Mesothelial cell of epicardium (in vitro differentiated cells): Measurements from ENCODE around the gene IL16. TPM values are rescaled to one million over a fixed set of nuclear protein-coding genes. Genes with fewer than 3 reads are reported as not detected.

Experiments
- DNase-seq, 2 experiments: peaks; one replicate each; pipeline ENCODE4 v3.0.0; 2021; ENCODE audit warnings: low spot score in 2 of 2; ENCODE audit not compliant: unreplicated experiment in 2 of 2
- H3K27ac Mint-ChIP-seq: 2 replicates; pipeline ENCODE4 v1.8.0; 2021; ENCODE audit warnings: mixed read lengths
- H3K27me3 Mint-ChIP-seq: 2 replicates; pipeline ENCODE4 v1.8.0; 2021; ENCODE audit warnings: low read depth, mixed read lengths
- H3K36me3 Mint-ChIP-seq: 2 replicates; pipeline ENCODE4 v1.8.0; 2021; ENCODE audit warnings: mixed read lengths
- H3K4me1 Mint-ChIP-seq: 2 replicates; pipeline ENCODE4 v1.8.0; 2021; ENCODE audit warnings: mixed read lengths
- H3K4me3 Mint-ChIP-seq: 2 replicates; pipeline ENCODE4 v1.8.0; 2021; ENCODE audit warnings: mild to moderate bottlenecking, moderate library complexity, mixed read lengths
- H3K9me3 Mint-ChIP-seq: 2 replicates; pipeline ENCODE4 v1.8.0; 2021; ENCODE audit warnings: mixed read lengths
- CTCF ChIP-seq: fragments of 200-600 bp; sonication (generic); IDR thresholded peaks from one replicate; pipeline ENCODE4 v1.5.0; 2021; ENCODE audit warnings: antibody characterized with exemption; ENCODE audit not compliant: unreplicated experiment
- total RNA-seq: library from RNA; stranded (reverse); gene quantifications from 3 replicates; pipeline ENCODE4 v1.2.1, GENCODE V29; 2021

Gene IL16
- total RNA-seq, 1 donor from 2014 or later: 0.27 TPM

GRCh38 chr15:81211376-81211775 lies 14.7 kb downstream of the IL16 start:
- no peak for TF ChIP-seq CTCF

DNA sequence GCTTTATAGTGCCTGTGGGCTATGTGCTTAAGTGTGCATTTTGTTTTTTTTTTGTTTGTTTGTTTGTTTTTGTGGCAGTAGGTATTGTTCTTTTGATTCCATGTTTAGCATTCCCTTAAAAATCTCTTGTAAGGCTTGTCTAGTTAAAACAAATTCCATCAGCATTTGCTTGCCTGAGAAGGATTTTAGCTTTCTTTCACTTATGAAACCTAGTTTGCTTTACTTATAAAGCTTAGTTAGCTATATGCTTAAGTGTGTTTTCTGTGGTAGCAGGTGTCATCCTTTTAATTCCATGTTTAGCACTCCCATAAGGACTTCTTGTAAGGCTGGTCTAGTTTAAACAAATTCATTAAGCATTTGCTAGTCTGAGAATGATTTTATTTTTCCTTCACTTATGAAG lies 17.3 kb downstream of the IL16 start:
- H3K36me3 Mint-ChIP-seq: no peaks in the 10 kb centered on the region
- no peak overlapping the region for H3K4me3 Mint-ChIP-seq
- no peak for DNase-seq
- H3K9me3 Mint-ChIP-seq: peaks cover 38% of the 10 kb centered on the region
- no peak overlapping the region for H3K27ac Mint-ChIP-seq
- peaks cover 34% of the 10 kb centered on the region for H3K27me3 Mint-ChIP-seq
- TF ChIP-seq CTCF: no peak
- H3K4me1 Mint-ChIP-seq: no peaks in the 10 kb centered on the region

More at GRCh38 chr15:81211376-81211775, 14.7 kb downstream of the IL16 start:
- H3K36me3 Mint-ChIP-seq: no peaks in the 10 kb centered on the region
- H3K27ac Mint-ChIP-seq: no peak overlapping the region
- peaks cover 32% of the 10 kb centered on the region for H3K27me3 Mint-ChIP-seq
- no peaks in the 10 kb centered on the region for H3K4me1 Mint-ChIP-seq
- H3K4me3 Mint-ChIP-seq: no peak overlapping the region
- DNase-seq: no peak
- peaks cover 49% of the 10 kb centered on the region for H3K9me3 Mint-ChIP-seq

DNA sequence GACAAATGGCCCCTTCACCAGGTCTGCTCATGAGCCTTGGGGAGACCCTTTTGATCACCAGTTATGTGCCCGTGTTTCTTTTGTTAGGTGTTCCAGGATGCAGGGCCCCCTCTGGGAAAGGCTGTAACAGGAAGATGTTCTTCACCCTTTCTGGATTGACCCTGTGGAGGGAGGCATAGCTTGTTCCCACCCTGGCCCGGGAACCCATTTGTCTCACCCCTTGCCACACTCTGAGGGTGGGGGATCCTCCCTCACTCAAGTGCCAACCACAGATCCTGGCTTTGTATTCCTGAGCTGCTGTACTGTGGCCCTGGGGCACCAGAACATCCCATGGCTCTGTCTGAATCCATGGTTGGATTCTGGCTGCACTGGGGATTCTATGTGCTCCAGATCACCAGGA lies 18.9 kb downstream of the IL16 start:
- no peak overlapping the region for H3K4me3 Mint-ChIP-seq
- no peak overlapping the region for H3K27ac Mint-ChIP-seq
- no peaks in the 10 kb centered on the region for H3K36me3 Mint-ChIP-seq

DNA sequence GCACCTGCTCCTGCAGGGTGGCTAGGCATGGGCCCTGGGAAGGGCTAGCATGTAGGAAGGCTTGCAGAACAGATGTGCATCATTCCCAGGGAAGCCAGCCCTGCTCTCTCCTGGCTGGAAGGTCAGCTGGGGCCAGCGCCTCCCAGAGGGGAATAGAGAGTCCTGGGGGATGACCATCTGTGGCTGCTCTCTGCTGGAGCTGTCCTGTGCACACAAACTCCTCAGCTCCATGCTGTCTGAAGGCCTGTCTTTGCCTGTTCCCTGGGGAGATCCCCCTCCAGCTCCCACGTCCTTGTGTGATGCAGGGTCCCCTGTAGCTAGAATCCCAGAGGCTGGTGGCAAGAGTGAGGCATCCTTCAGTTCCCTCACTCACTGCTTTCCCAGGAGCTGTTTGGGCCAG lies 19.3 kb downstream of the IL16 start:
- Mint-ChIP-seq H3K4me1 (no peaks in the 10 kb centered on the region), H3K27ac (no peak overlapping the region), H3K4me3 (no peak overlapping the region), H3K27me3 (peaks cover 37% of the 10 kb centered on the region), H3K9me3 (peaks cover 28% of the 10 kb centered on the region), H3K36me3 (no peaks in the 10 kb centered on the region)
- no peak for DNase-seq
- no peak for TF ChIP-seq CTCF

More for the DNA sequence above, 18.9 kb downstream of the IL16 start:
- no peak for DNase-seq
- Mint-ChIP-seq H3K4me1 (no peaks in the 10 kb centered on the region), H3K9me3 (peaks cover 28% of the 10 kb centered on the region), H3K27me3 (peaks cover 37% of the 10 kb centered on the region)
- TF ChIP-seq CTCF: no peak

- H3K4me3 Mint-ChIP-seq: no peak overlapping the region
- no peak for DNase-seq
- H3K4me1 Mint-ChIP-seq: no peaks in the 10 kb centered on the region
- TF ChIP-seq CTCF: no peak
- peaks cover 41% of the 10 kb centered on the region for H3K27me3 Mint-ChIP-seq
- no peaks in the 10 kb centered on the region for H3K36me3 Mint-ChIP-seq
- H3K9me3 Mint-ChIP-seq: peaks cover 28% of the 10 kb centered on the region
- no peak overlapping the region for H3K27ac Mint-ChIP-seq
These were observed 19.7 kb downstream of the IL16 start for GRCh38 chr15:81216422-81216821.

DNA sequence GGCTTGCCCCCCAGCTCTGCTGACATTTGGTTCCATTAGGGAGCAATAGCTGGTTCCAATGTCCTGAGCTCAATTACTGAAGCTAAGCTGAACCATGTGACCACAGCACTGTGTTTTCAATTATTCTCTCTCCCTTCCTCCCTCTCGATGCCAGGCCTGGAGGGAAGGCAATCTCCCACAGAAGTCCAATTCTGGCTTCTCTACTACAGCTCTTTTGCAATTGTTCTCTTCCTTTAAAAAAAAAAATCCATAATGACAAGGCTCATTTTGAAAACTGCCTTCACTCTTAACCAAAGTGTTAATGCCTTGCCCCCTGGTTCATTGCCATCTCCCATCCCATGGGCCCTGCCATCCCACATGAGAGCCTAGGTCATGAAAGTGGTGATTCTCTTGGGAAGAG lies 24.8 kb downstream of the IL16 start:
- Mint-ChIP-seq H3K36me3 (no peaks in the 10 kb centered on the region), H3K9me3 (no peaks in the 10 kb centered on the region), H3K4me3 (no peak overlapping the region), H3K27ac (no peak overlapping the region), H3K27me3 (peaks cover 61% of the 10 kb centered on the region), H3K4me1 (no peaks in the 10 kb centered on the region)
- no peak for TF ChIP-seq CTCF
- DNase-seq: no peak
